PC-3 (cell line): Measurements from ENCODE around the gene MTX2. TPM values are rescaled to one million over a fixed set of nuclear protein-coding genes. Genes with fewer than 3 reads are reported as not detected.

Experiments
- ATAC-seq: fragments of 200-7000 bp; cut with Tn5 transposase; 2 replicates; pipeline ENCODE4 v1.9.1; 2020; ENCODE audit warnings: mild to moderate bottlenecking, moderate library complexity
- BruUV-seq: library from RNA; stranded (reverse); fragments of 400-500 nt; replicated peaks from 2 replicates; lab custom pipeline; 2021; lab: Mats Ljungman, UMichigan
- CTCF ChIA-PET: fragments of 300-600 bp; sonication (Branson Sonifier 250); formaldehyde crosslinking; loops from one replicate; lab custom pipeline; 2022; ENCODE audit warnings: antibody characterized with exemption; lab: Charles Lee
- POLR2A ChIA-PET: fragments of 300-600 bp; sonication (Branson Sonifier 250); formaldehyde crosslinking; loops from one replicate; lab custom pipeline; 2022; ENCODE audit warnings: antibody characterized with exemption; ENCODE audit not compliant: unreplicated experiment; lab: Charles Lee
- DNase-seq: peaks from one replicate; pipeline ENCODE4 v3.0.0-alpha.2; 2015
- H2AFZ ChIP-seq: fragments of 300-600 bp; sonication (generic); 2 replicates; pipeline ENCODE4 v1.6.0; 2016; ENCODE audit warnings: antibody characterized with exemption, low read length
- H3F3A ChIP-seq: fragments of 300-600 bp; sonication (generic); one replicate; pipeline ENCODE4 v1.6.0; 2017; ENCODE audit warnings: antibody characterized with exemption, low read length, control low read depth, mild to moderate bottlenecking; ENCODE audit not compliant: unreplicated experiment
- H3K27ac ChIP-seq: fragments of 300-600 bp; sonication (generic); 2 replicates; pipeline ENCODE4 v1.5.1; 2016; ENCODE audit warnings: mild to moderate bottlenecking, low read length
- H3K27me3 ChIP-seq: fragments of 300-600 bp; sonication (generic); 2 replicates; pipeline ENCODE4 v1.6.1; 2016; ENCODE audit warnings: low read length, mixed read lengths
- H3K36me3 ChIP-seq: fragments of 300-600 bp; sonication (generic); 2 replicates; pipeline ENCODE4 v1.6.1; 2016; ENCODE audit warnings: low read depth, mixed run types, low read length, mixed read lengths
- H3K4me1 ChIP-seq: fragments of 300-600 bp; sonication (generic); 2 replicates; pipeline ENCODE4 v1.5.1; 2016; ENCODE audit warnings: low read length; ENCODE audit not compliant: insufficient read depth
- H3K4me2 ChIP-seq: fragments of 300-600 bp; sonication (generic); 2 replicates; pipeline ENCODE4 v1.6.0; 2016; ENCODE audit warnings: low read length
- H3K4me3 ChIP-seq: fragments of 300-600 bp; sonication (generic); 2 replicates; pipeline ENCODE4 v1.5.1; 2016; ENCODE audit warnings: mild to moderate bottlenecking, low read length, mixed read lengths
- H3K79me2 ChIP-seq: fragments of 300-600 bp; sonication (generic); 2 replicates; pipeline ENCODE4 v1.6.1; 2017; ENCODE audit warnings: low read length, mixed read lengths
- H3K9ac ChIP-seq: fragments of 300-600 bp; sonication (generic); 2 replicates; pipeline ENCODE4 v1.6.0; 2016; ENCODE audit warnings: mild to moderate bottlenecking, low read length
- H3K9me2 ChIP-seq: fragments of 300-600 bp; sonication (generic); replicated peaks from 2 replicates; pipeline ENCODE4 v1.6.1; 2016; ENCODE audit warnings: mixed run types, low read length, mixed read lengths
- H3K9me3 ChIP-seq: fragments of 300-600 bp; sonication (generic); 2 replicates; pipeline ENCODE4 v1.6.1; 2016; ENCODE audit warnings: low read length, mixed read lengths
- H4K20me1 ChIP-seq: fragments of 300-600 bp; sonication (generic); 2 replicates; pipeline ENCODE4 v1.6.1; 2016; ENCODE audit warnings: low read length, mixed read lengths
- EZH2 ChIP-seq: fragments of 300-600 bp; sonication (generic); IDR thresholded peaks from one replicate; pipeline ENCODE4 v1.6.1; 2017; ENCODE audit warnings: antibody characterized with exemption, mild to moderate bottlenecking, low read length; ENCODE audit not compliant: unreplicated experiment
- EZH2phosphoT487 ChIP-seq: fragments of 300-600 bp; sonication (generic); IDR thresholded peaks from 2 replicates; pipeline ENCODE4 v1.6.1; 2018; ENCODE audit warnings: mild to moderate bottlenecking, antibody characterized with exemption, low read length, borderline replicate concordance
- intact Hi-C: fragments of 100-400 bp; cut with micrococcal nuclease; formaldehyde crosslinking; loops from 2 replicates; pipeline ENCODE4 v1.9.0; 2023
- total RNA-seq: library from RNA; depleted of rRNA; stranded (reverse); fragments of >200 nt; gene quantifications from 2 replicates; pipeline ENCODE4 v1.2.3, GENCODE V29; 2014
- TF ChIP-seq, protein P1 (sequence below): fragments of 300-600 bp; sonication (generic); conservative IDR thresholded peaks from 2 replicates; pipeline ENCODE4 v1.5.1; 2017; ENCODE audit warnings: antibody characterized with exemption, low read depth, mild to moderate bottlenecking, low read length

MTX2 gene
- total RNA-seq, 1 experiment from 2014 or later: 54.5 TPM

DNA sequence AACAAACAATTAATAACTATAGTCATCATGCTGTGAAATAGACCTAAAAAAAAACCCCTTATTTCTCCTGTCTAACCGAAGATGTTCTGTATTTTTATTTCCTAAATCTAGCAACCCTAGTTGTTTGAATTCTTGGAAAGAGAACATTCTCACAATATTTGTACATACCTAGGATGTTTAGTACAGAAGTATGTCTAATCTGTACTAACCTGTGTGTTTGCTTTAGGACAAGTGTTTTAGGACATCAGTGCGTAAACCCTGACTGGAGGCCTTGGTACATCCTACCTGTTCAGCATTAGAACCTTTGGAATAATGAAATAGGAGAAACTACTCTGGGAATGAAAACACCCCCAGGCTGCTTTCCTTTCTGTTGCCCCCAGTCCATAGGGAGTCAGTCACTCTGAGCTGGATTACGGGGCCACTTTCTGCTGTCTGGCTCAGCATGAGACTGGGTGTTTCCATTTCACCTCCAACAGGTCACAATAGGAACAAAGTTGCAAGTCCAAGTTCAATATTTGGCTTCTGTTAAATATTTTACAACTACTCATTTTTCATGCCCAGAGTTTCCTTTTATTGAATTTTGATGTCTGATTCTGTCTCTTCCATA lies 114.7 kb downstream of the MTX2 start:
- Histone ChIP-seq H3K36me3 (no peaks in the 10 kb centered on the region; the same call in 1 of the 2 replicates), H3K9ac (no peak overlapping the region), H3K4me2 (no peak overlapping the region), H3K4me3 (no peak overlapping the region), H3K9me2 (no peaks in the 10 kb centered on the region), H3K27me3 (no peaks in the 10 kb centered on the region), H3K27ac (no peak overlapping the region), H2AFZ (no peak overlapping the region), H3K79me2 (no peaks in the 10 kb centered on the region), H4K20me1 (no peaks in the 10 kb centered on the region), H3F3A (no peaks in the 10 kb centered on the region), H3K9me3 (peaks cover 4% of the 10 kb centered on the region; the same call in 1 of the 2 replicates), H3K4me1 (no peaks in the 10 kb centered on the region)
- no TSS peak for BruUV-seq
- CTCF ChIA-PET: no interaction called here
- no peak for TF ChIP-seq EZH2phosphoT487
- TF ChIP-seq EZH2: no peak
- TF ChIP-seq, protein P1, sequence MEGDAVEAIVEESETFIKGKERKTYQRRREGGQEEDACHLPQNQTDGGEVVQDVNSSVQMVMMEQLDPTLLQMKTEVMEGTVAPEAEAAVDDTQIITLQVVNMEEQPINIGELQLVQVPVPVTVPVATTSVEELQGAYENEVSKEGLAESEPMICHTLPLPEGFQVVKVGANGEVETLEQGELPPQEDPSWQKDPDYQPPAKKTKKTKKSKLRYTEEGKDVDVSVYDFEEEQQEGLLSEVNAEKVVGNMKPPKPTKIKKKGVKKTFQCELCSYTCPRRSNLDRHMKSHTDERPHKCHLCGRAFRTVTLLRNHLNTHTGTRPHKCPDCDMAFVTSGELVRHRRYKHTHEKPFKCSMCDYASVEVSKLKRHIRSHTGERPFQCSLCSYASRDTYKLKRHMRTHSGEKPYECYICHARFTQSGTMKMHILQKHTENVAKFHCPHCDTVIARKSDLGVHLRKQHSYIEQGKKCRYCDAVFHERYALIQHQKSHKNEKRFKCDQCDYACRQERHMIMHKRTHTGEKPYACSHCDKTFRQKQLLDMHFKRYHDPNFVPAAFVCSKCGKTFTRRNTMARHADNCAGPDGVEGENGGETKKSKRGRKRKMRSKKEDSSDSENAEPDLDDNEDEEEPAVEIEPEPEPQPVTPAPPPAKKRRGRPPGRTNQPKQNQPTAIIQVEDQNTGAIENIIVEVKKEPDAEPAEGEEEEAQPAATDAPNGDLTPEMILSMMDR: no peak
- intact Hi-C loops: no loop called here
- DNase-seq: peak; percentile 1
- POLR2A ChIA-PET: no interaction called here
- no peak for ATAC-seq

- Histone ChIP-seq H3K27me3 (no peaks in the 10 kb centered on the region), H3K27ac (no peak overlapping the region), H3K36me3 (no peaks in the 10 kb centered on the region), H4K20me1 (no peaks in the 10 kb centered on the region), H3F3A (no peaks in the 10 kb centered on the region), H3K9me2 (no peaks in the 10 kb centered on the region), H3K4me1 (no peaks in the 10 kb centered on the region), H3K4me2 (no peak overlapping the region), H3K4me3 (no peak overlapping the region), H3K79me2 (no peaks in the 10 kb centered on the region), H3K9ac (no peak overlapping the region), H3K9me3 (no peaks in the 10 kb centered on the region), H2AFZ (no peak overlapping the region)
- TF ChIP-seq, protein P1: no peak
- TF ChIP-seq EZH2 (no peak), EZH2phosphoT487 (no peak)
- ChIA-PET CTCF (interaction anchor here (0.6 kb wide), 2 partner anchors 61 to 223 kb away, joined by 3 to 4 read pairs; no protein-coding TSS in a partner anchor), POLR2A (no interaction called here)
- intact Hi-C loops: no loop called here
- no peak for ATAC-seq
- no TSS peak for BruUV-seq
- peak; percentile 0 for DNase-seq
Observed at GRCh38 chr2:176385219-176385759, 116.0 kb downstream of the MTX2 start.

DNA sequence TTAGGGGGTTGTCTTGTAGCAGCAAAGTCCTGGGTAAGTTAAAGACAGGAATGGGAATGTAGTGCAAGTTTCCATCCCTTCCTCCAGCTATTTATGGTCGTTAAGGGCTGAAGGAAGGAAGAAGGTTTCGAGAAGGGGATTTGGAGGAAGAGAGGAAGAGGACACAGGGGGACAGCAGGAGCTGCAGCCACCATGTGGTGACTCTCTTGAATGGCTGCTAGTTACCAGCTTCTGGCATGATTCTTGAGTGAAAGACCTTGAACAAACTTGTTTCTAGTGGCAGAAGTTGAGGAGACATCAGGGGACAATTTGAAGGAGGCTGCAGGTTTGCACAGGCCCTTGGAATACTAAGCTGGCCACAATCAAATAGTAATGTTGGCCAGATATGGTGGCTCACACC lies 116.6 kb downstream of the MTX2 start:
- no TSS peak for BruUV-seq
- TF ChIP-seq, protein P1: peak; percentile 21; the same call in 1 of the 2 replicates
- TF ChIP-seq EZH2phosphoT487: no peak
- intact Hi-C loops: no loop called here
- ChIA-PET CTCF (interaction anchor here (0.6 to 0.7 kb wide), 3 partner anchors 9 to 224 kb away, joined by 3 to 4 read pairs (median 4); no protein-coding TSS in a partner anchor), POLR2A (no interaction called here)
- H3K79me2 ChIP-seq: no peaks in the 10 kb centered on the region
- H3K27ac ChIP-seq: no peak overlapping the region
- no peaks in the 10 kb centered on the region for H4K20me1 ChIP-seq
- no peaks in the 10 kb centered on the region for H3K9me2 ChIP-seq
- no peaks in the 10 kb centered on the region for H3K9me3 ChIP-seq
- no peaks in the 10 kb centered on the region for H3K4me1 ChIP-seq
- no peak overlapping the region for H3K4me3 ChIP-seq
- no peak overlapping the region for H3K9ac ChIP-seq
- H3F3A ChIP-seq: no peaks in the 10 kb centered on the region
- H3K27me3 ChIP-seq: no peaks in the 10 kb centered on the region
- no peaks in the 10 kb centered on the region for H3K36me3 ChIP-seq
- no peak overlapping the region for H3K4me2 ChIP-seq
- DNase-seq (peak; percentile 2), ATAC-seq (no peak)
- no peak overlapping the region for H2AFZ ChIP-seq
